ENCODE results near the gene TRPM1.

The TRPM1 gene

DNA sequence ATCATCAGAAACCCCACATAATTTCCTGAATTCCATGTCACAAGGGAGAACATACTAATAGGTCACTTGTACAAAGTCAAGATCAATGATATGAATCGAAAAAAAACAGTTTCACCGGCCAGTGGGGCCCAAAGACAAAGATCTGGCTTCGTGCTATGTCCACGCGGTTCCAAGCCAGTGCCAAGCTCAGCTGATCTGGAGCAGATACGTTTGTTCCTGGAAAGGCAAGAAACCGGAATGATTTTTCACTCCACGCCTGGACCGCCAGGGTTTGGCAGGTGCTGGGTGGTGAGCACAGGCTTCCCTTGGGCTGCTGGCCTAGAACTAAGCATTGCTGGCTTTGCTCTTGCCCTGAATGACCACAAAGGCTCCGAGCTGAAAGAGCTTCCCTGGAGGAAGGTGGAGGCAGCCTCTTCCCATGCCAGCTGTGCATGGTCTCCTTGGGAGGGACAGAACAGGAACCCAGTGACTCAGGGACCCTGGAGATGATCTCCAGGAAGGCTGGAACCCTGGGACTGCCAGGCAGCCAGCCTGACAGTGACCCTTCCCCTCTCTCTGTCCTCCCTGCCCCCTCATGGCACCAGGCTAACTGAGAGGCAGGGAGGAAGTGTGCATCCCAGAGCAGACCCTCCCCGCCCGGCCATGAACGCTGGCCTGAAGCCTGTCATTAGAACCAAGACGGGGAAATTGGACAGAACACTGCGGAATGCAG, 40.9 kb downstream of the TRPM1 start:
- TF ChIP-seq, protein P1, sequence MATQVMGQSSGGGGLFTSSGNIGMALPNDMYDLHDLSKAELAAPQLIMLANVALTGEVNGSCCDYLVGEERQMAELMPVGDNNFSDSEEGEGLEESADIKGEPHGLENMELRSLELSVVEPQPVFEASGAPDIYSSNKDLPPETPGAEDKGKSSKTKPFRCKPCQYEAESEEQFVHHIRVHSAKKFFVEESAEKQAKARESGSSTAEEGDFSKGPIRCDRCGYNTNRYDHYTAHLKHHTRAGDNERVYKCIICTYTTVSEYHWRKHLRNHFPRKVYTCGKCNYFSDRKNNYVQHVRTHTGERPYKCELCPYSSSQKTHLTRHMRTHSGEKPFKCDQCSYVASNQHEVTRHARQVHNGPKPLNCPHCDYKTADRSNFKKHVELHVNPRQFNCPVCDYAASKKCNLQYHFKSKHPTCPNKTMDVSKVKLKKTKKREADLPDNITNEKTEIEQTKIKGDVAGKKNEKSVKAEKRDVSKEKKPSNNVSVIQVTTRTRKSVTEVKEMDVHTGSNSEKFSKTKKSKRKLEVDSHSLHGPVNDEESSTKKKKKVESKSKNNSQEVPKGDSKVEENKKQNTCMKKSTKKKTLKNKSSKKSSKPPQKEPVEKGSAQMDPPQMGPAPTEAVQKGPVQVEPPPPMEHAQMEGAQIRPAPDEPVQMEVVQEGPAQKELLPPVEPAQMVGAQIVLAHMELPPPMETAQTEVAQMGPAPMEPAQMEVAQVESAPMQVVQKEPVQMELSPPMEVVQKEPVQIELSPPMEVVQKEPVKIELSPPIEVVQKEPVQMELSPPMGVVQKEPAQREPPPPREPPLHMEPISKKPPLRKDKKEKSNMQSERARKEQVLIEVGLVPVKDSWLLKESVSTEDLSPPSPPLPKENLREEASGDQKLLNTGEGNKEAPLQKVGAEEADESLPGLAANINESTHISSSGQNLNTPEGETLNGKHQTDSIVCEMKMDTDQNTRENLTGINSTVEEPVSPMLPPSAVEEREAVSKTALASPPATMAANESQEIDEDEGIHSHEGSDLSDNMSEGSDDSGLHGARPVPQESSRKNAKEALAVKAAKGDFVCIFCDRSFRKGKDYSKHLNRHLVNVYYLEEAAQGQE (IDR thresholded peaks at IDR 0.05; ENCODE audit: insufficient read depth in 1 of 2, low read depth in 2 of 2, low read length in 2 of 2) = no peak
- no peak for TF ChIP-seq SIN3A (IDR thresholded peaks at IDR 0.05; ENCODE audit: borderline replicate concordance, insufficient read depth, low read length)
- TF ChIP-seq POLR2AphosphoS5 (IDR thresholded peaks at IDR 0.05; ENCODE audit: low read depth, low read length) = no peak
- TF ChIP-seq TAF1 (IDR thresholded peaks at IDR 0.05; ENCODE audit: borderline replicate concordance, insufficient read depth, low read length) = no peak
- TF ChIP-seq FOXP2 (optimal IDR thresholded peaks at IDR 0.05; ENCODE audit: borderline replicate concordance, extremely low read depth, extremely low read length, insufficient read depth) = no peak

DNA sequence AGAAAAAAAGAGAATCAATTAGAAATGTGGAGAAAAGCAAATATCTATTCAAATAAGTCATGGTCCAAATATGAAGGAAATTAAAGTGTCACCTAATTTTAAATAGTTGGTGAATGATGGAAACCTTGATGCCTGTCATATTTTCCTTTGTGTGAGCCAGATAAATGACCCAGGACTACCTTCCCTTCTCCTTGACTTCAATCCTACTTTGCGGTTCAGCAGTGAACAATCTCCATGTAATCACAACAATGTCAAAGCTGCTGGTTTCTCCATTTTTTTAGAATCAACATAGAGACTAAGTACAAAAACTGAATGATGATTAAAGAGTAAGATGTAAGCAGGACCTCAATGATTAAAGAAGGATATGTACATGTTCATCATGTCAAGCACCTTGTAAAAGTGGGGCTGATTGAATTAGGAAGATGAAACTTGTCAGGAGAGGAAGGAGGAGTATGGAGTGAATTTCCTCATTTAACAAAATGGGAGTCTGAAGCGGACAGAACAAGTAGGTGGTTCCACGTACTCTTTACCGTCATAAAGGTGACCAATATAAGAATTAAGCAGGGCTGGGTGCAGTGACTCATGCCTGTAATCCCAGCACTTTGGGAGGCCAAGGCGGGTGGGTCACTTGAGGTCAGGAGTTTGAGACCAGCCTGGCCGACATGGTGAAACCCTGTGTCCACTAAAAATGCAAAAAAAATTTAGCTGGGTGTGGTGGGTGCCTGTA, 43.1 kb downstream of the TRPM1 start:
- TF ChIP-seq FOXP2 (optimal IDR thresholded peaks at IDR 0.05; ENCODE audit: borderline replicate concordance, extremely low read depth, extremely low read length, insufficient read depth) (no peak), POLR2AphosphoS5 (IDR thresholded peaks at IDR 0.05; ENCODE audit: low read depth, low read length) (no peak), SIN3A (IDR thresholded peaks at IDR 0.05; ENCODE audit: borderline replicate concordance, insufficient read depth, low read length) (no peak), TAF1 (IDR thresholded peaks at IDR 0.05; ENCODE audit: borderline replicate concordance, insufficient read depth, low read length) (no peak)
- TF ChIP-seq, protein P1 (IDR thresholded peaks at IDR 0.05; ENCODE audit: insufficient read depth in 1 of 2, low read depth in 2 of 2, low read length in 2 of 2) = no peak

DNA sequence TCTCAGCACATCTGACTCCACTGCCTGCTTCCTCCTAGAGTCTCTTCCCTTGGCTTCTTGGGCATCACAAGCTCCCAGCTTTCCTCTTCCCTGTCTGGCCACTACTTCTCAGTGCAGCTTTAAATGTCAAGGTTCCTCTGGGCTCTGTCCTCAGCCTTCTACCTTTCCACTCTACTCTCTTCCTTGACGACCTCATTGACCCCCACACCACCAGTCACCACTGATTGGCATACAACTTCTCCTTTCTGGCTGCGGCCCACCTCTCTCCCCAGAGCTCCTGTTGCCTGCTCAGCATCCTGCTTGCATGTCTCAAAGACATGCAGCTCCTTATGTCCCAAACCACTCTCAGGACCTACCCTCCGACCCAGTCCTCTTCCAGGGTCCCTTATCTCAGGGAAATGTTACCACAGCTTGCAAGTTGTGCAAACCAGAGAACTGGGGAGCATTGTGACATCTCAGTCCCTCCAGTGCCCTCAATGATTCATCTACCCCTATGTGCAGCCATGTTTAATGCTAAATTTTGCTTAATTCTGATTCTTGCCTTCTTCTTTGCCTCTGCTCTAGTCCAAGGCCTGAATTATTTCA, 49.9 kb downstream of the TRPM1 start:
- TF ChIP-seq, protein P1 (IDR thresholded peaks at IDR 0.05; ENCODE audit: insufficient read depth in 1 of 2, low read depth in 2 of 2, low read length in 2 of 2) = no peak
- TF ChIP-seq POLR2AphosphoS5 (IDR thresholded peaks at IDR 0.05; ENCODE audit: low read depth, low read length) (no peak), SIN3A (IDR thresholded peaks at IDR 0.05; ENCODE audit: borderline replicate concordance, insufficient read depth, low read length) (no peak), TAF1 (IDR thresholded peaks at IDR 0.05; ENCODE audit: borderline replicate concordance, insufficient read depth, low read length) (no peak), FOXP2 (optimal IDR thresholded peaks at IDR 0.05; ENCODE audit: borderline replicate concordance, extremely low read depth, extremely low read length, insufficient read depth) (no peak)

DNA sequence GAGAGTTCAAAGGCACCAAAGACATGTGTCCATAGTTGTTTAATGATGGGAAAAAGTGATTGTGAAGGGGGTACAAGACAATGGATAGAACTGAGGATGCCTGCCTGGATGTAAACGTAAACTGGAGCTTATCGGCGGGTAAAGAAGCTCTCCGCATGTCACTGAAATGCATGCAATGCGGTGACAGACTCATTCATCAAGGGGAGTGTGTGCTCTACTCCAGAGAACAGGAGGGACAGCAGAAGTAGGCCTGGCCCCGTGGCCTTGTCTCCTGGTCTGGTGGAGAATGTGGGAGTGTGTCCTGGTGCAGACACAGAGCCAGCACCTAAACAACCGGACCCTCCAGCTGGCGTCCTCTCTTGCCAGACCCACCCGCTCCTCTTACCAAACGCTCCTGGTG, 50.6 kb downstream of the TRPM1 start:
- no peak for TF ChIP-seq SIN3A (IDR thresholded peaks at IDR 0.05; ENCODE audit: borderline replicate concordance, insufficient read depth, low read length)
- no peak for TF ChIP-seq TAF1 (IDR thresholded peaks at IDR 0.05; ENCODE audit: borderline replicate concordance, insufficient read depth, low read length)
- TF ChIP-seq POLR2AphosphoS5 (IDR thresholded peaks at IDR 0.05; ENCODE audit: low read depth, low read length) = no peak
- TF ChIP-seq, protein P1 (IDR thresholded peaks at IDR 0.05; ENCODE audit: insufficient read depth in 1 of 2, low read depth in 2 of 2, low read length in 2 of 2) = no peak
- no peak for TF ChIP-seq FOXP2 (optimal IDR thresholded peaks at IDR 0.05; ENCODE audit: borderline replicate concordance, extremely low read depth, extremely low read length, insufficient read depth)
